Activated CD8-positive, alpha-beta T cell treated with anti-CD3 and anti-CD28 coated beads for 36 hours (primary cell): ENCODE results near the gene TEX55. TPM values are rescaled to one million over a fixed set of nuclear protein-coding genes. Genes with fewer than 3 reads are reported as not detected.

Experiments used
- ATAC-seq: fragments of 200-7000 bp; cut with Tn5 transposase; one replicate; pipeline ENCODE4 v1.10.0; 2021; ENCODE audit warnings: mild to moderate bottlenecking, moderate library complexity
- CTCF ChIA-PET: fragments of 350-600 bp; sonication (Branson Sonifier 250); formaldehyde crosslinking; loops from one replicate; lab custom pipeline; 2021; ENCODE audit warnings: antibody characterized with exemption; lab: Charles Lee
- POLR2A ChIA-PET: fragments of 350-600 bp; sonication (Branson Sonifier 250); formaldehyde crosslinking; loops from one replicate; lab custom pipeline; 2021; ENCODE audit warnings: antibody characterized with exemption; lab: Charles Lee
- DNase-seq: peaks from one replicate; pipeline ENCODE4 v3.0.0-alpha.2; 2020
- H3K27ac Mint-ChIP-seq: one replicate; pipeline ENCODE4 v1.8.0; 2021; ENCODE audit warnings: mild to moderate bottlenecking, mixed read lengths
- H3K27me3 Mint-ChIP-seq: one replicate; pipeline ENCODE4 v1.8.0; 2021; ENCODE audit warnings: mixed read lengths
- H3K36me3 Mint-ChIP-seq: one replicate; pipeline ENCODE4 v1.8.0; 2021; ENCODE audit warnings: low read depth, mixed read lengths
- H3K4me1 Mint-ChIP-seq: one replicate; pipeline ENCODE4 v1.8.0; 2021; ENCODE audit warnings: low read depth, mixed read lengths
- H3K4me3 Mint-ChIP-seq: one replicate; pipeline ENCODE4 v1.8.0; 2021; ENCODE audit warnings: mild to moderate bottlenecking, moderate library complexity, mixed read lengths
- H3K9me3 Mint-ChIP-seq: one replicate; pipeline ENCODE4 v1.8.0; 2021; ENCODE audit warnings: mixed read lengths
- CTCF ChIP-seq: fragments of 200-600 bp; IDR thresholded peaks from one replicate; pipeline ENCODE4 v1.8.0; 2022; ENCODE audit warnings: antibody characterized with exemption, mild to moderate bottlenecking
- intact Hi-C: fragments of 100-400 bp; cut with micrococcal nuclease; formaldehyde crosslinking; loops from one replicate; pipeline ENCODE4 v1.10.0; 2022
- total RNA-seq, 2 experiments: library from RNA; stranded (reverse); gene quantifications; one replicate each; pipeline ENCODE4 v1.2.3, GENCODE V29; 2021

TEX55 gene
- total RNA-seq, 2 experiments from 2014 or later = not detected

- Mint-ChIP-seq H3K27ac (no peak overlapping the region), H3K4me1 (peaks cover 3% of the 10 kb centered on the region), H3K36me3 (no peaks in the 10 kb centered on the region), H3K4me3 (no peak overlapping the region), H3K9me3 (no peaks in the 10 kb centered on the region), H3K27me3 (no peaks in the 10 kb centered on the region)
- DNase-seq (no peak), ATAC-seq (no peak)
- POLR2A ChIA-PET = no interaction called here
- intact Hi-C loops = no loop called here
- TF ChIP-seq CTCF = no peak
- CTCF ChIA-PET = interaction anchor here (1.3 to 6.5 kb wide), 4 partner anchors 9 to 206 kb away, joined by 4 to 61 read pairs (median 6); partner anchors contain the start of gene B4GALT4
Measured at GRCh38 chr3:119146578-119147375, 812 bp downstream of the TEX55 start.

GRCh38 chr3:119147494-119147893 is 1.5 kb downstream of the TEX55 start:
- ChIA-PET CTCF (interaction anchor here (6.5 kb wide), 1 partner anchor 94 kb away, joined by 61 read pairs; the partner anchor contains the start of gene B4GALT4), POLR2A (no interaction called here)
- Mint-ChIP-seq H3K4me1 (peaks cover 3% of the 10 kb centered on the region), H3K27me3 (no peaks in the 10 kb centered on the region), H3K4me3 (no peak overlapping the region), H3K9me3 (no peaks in the 10 kb centered on the region), H3K27ac (no peak overlapping the region), H3K36me3 (no peaks in the 10 kb centered on the region)
- DNase-seq (no peak), ATAC-seq (no peak)
- intact Hi-C loops = no loop called here
- no peak for TF ChIP-seq CTCF

- no peak for ATAC-seq
- Mint-ChIP-seq H3K27me3 (peaks cover 3% of the 10 kb centered on the region), H3K4me3 (no peak overlapping the region), H3K9me3 (peaks cover 3% of the 10 kb centered on the region), H3K4me1 (peaks cover 3% of the 10 kb centered on the region), H3K36me3 (no peaks in the 10 kb centered on the region), H3K27ac (no peak overlapping the region)
- ChIA-PET CTCF (interaction anchor here (0.7 to 1.1 kb wide), 2 partner anchors 92 to 146 kb away, joined by 3 to 7 read pairs; partner anchors contain the start of gene B4GALT4), POLR2A (no interaction called here)
- intact Hi-C loops = no loop called here
- TF ChIP-seq CTCF = no peak
- no peak for DNase-seq
Measured at GRCh38 chr3:119148493-119149180, 2.7 kb downstream of the TEX55 start.

- Mint-ChIP-seq H3K4me1 (peaks cover 3% of the 10 kb centered on the region), H3K36me3 (peaks cover 1% of the 10 kb centered on the region), H3K9me3 (peaks cover 12% of the 10 kb centered on the region), H3K27ac (no peak overlapping the region), H3K4me3 (no peak overlapping the region), H3K27me3 (peaks cover 4% of the 10 kb centered on the region)
- ATAC-seq (peak; percentile 42), DNase-seq (no peak)
- no peak for TF ChIP-seq CTCF
- POLR2A ChIA-PET = no interaction called here
- intact Hi-C loops = no loop called here
- CTCF ChIA-PET = interaction anchor here (0.7 to 1.1 kb wide), 2 partner anchors 91 to 146 kb away, joined by 3 to 7 read pairs; partner anchors contain the start of gene B4GALT4
Measured at GRCh38 chr3:119149484-119149883, 3.5 kb downstream of the TEX55 start.
